MCF 10A (cell line): ENCODE results near the gene MAPKAP1. TPM values are rescaled to one million over a fixed set of nuclear protein-coding genes. Genes with fewer than 3 reads are reported as not detected.

ENCODE experiments used
- BruUV-seq: library from RNA; stranded (reverse); fragments of 400-500 nt; replicated peaks from 2 replicates; lab custom pipeline; 2021; lab: Mats Ljungman, UMichigan
- CTCF ChIA-PET: fragments of 300-600 bp; sonication (Branson Sonifier 250); formaldehyde crosslinking; extraction: SDS; loops from one replicate; lab custom pipeline; 2021; ENCODE audit warnings: antibody characterized with exemption, inconsistent platforms; lab: Yijun Ruan, JAX
- POLR2A ChIA-PET: fragments of 300-600, 350-650 bp; sonication (Branson Sonifier 250); formaldehyde crosslinking; extraction: SDS; loops from one replicate; lab custom pipeline; 2020; ENCODE audit warnings: antibody characterized with exemption, inconsistent platforms; lab: Yijun Ruan, JAX
- DNase-seq: peaks from one replicate; pipeline ENCODE4 v3.0.0-alpha.2; 2018; ENCODE audit not compliant: unreplicated experiment
- H3K27ac Mint-ChIP-seq: one replicate; pipeline ENCODE4 v1.8.0; 2022; ENCODE audit warnings: mild to moderate bottlenecking, low read depth, mixed read lengths; ENCODE audit not compliant: unreplicated experiment
- H3K27me3 Mint-ChIP-seq: one replicate; pipeline ENCODE4 v1.8.0; 2022; ENCODE audit warnings: mixed read lengths; ENCODE audit not compliant: insufficient read depth, unreplicated experiment
- H3K36me3 Mint-ChIP-seq: one replicate; pipeline ENCODE4 v1.8.0; 2022; ENCODE audit warnings: mild to moderate bottlenecking, moderate library complexity, mixed read lengths; ENCODE audit not compliant: insufficient read depth, unreplicated experiment
- H3K4me1 Mint-ChIP-seq: one replicate; pipeline ENCODE4 v1.8.0; 2022; ENCODE audit warnings: mixed read lengths; ENCODE audit not compliant: insufficient read depth, unreplicated experiment
- H3K4me3 Mint-ChIP-seq: one replicate; pipeline ENCODE4 v1.8.0; 2022; ENCODE audit warnings: mild to moderate bottlenecking, moderate library complexity, mixed read lengths; ENCODE audit not compliant: unreplicated experiment
- H3K9me3 Mint-ChIP-seq: one replicate; pipeline ENCODE4 v1.8.0; 2022; ENCODE audit warnings: mixed read lengths; ENCODE audit not compliant: unreplicated experiment
- intact Hi-C: fragments of 100-400 bp; cut with micrococcal nuclease; formaldehyde crosslinking; loops from 2 replicates; pipeline ENCODE4 v1.14.1; 2022
- total RNA-seq: library from RNA; stranded (reverse); gene quantifications from 2 replicates; pipeline ENCODE4 v1.2.3, GENCODE V29; 2022
- TF ChIP-seq, protein P1 (sequence below): fragments of 200-600 bp; IDR thresholded peaks from one replicate; pipeline ENCODE4 v1.8.0; 2022; ENCODE audit warnings: antibody characterized with exemption, mild to moderate bottlenecking; ENCODE audit not compliant: unreplicated experiment

The MAPKAP1 gene
- total RNA-seq, 1 experiment from 2014 or later: 74.9 TPM

DNA sequence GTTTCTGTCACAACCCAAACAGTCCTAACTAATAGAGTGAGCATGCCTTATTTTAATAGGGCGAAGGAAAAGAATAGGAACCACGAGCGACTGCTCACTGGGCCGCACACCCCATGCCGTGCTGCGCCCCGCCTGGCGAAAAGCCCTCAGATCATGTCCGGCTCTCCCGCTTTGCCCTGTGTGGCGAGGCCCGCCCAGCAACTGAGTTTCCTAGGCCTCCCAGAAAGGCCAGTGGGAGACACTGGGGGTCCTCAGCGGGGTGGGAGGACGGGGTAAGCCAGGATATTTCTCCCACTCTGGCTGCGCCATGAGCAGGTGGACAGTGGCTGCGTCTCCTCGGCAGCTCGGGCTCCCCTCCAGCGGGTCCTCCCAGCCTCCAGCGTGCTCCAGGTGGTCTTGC, 307.3 kb downstream of the MAPKAP1 start:
- Mint-ChIP-seq H3K36me3 (peaks cover 6% of the 10 kb centered on the region), H3K4me1 (no peaks in the 10 kb centered on the region), H3K27ac (no peak overlapping the region), H3K9me3 (no peaks in the 10 kb centered on the region), H3K4me3 (no peak overlapping the region), H3K27me3 (no peaks in the 10 kb centered on the region)
- no peak for DNase-seq
- intact Hi-C loops: no loop called here
- BruUV-seq: no TSS peak
- ChIA-PET CTCF (interaction anchor here (0.6 to 1.6 kb wide), 4 partner anchors 8 to 1107 kb away, joined by 3 to 5 read pairs (median 4); no protein-coding TSS in a partner anchor), POLR2A (interaction anchor here (0.7 kb wide), 1 partner anchor 30 kb away, joined by 3 read pairs; no protein-coding TSS in a partner anchor)
- TF ChIP-seq, protein P1, sequence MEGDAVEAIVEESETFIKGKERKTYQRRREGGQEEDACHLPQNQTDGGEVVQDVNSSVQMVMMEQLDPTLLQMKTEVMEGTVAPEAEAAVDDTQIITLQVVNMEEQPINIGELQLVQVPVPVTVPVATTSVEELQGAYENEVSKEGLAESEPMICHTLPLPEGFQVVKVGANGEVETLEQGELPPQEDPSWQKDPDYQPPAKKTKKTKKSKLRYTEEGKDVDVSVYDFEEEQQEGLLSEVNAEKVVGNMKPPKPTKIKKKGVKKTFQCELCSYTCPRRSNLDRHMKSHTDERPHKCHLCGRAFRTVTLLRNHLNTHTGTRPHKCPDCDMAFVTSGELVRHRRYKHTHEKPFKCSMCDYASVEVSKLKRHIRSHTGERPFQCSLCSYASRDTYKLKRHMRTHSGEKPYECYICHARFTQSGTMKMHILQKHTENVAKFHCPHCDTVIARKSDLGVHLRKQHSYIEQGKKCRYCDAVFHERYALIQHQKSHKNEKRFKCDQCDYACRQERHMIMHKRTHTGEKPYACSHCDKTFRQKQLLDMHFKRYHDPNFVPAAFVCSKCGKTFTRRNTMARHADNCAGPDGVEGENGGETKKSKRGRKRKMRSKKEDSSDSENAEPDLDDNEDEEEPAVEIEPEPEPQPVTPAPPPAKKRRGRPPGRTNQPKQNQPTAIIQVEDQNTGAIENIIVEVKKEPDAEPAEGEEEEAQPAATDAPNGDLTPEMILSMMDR: no peak

GRCh38 chr9:125399165-125399564, 307.8 kb downstream of the MAPKAP1 start:
- DNase-seq: no peak
- Mint-ChIP-seq H3K4me1 (no peaks in the 10 kb centered on the region), H3K27me3 (no peaks in the 10 kb centered on the region), H3K4me3 (no peak overlapping the region), H3K27ac (no peak overlapping the region), H3K36me3 (peaks cover 6% of the 10 kb centered on the region), H3K9me3 (no peaks in the 10 kb centered on the region)
- intact Hi-C loops: no loop called here
- ChIA-PET CTCF (interaction anchor here (0.6 to 1.6 kb wide), 4 partner anchors 8 to 1108 kb away, joined by 3 to 5 read pairs (median 4); no protein-coding TSS in a partner anchor), POLR2A (interaction anchor here (0.7 kb wide), 1 partner anchor 29 kb away, joined by 3 read pairs; no protein-coding TSS in a partner anchor)
- TF ChIP-seq, protein P1: no peak
- BruUV-seq: no TSS peak

DNA sequence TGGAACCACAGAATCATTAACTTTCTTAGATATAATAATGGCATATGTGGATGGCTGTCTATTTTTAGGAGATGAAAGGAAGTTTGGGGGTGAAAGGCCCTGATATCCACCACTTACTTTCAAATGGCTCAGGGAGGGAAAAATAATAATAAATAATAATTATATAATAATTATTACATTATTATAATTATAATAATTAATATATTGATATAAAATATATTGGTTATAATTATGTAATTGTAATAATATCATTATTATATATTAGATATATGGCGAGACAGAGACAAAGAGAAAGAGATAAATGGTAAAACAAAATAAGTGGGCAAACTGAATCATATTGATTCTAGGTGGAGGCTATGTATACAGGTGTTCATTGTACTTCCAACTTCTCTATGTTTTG, 308.8 kb downstream of the MAPKAP1 start:
- ChIA-PET CTCF (no interaction called here), POLR2A (no interaction called here)
- DNase-seq: no peak
- H3K27me3 Mint-ChIP-seq: no peaks in the 10 kb centered on the region
- H3K27ac Mint-ChIP-seq: no peak overlapping the region
- TF ChIP-seq, protein P1: no peak
- H3K4me1 Mint-ChIP-seq: no peaks in the 10 kb centered on the region
- BruUV-seq: no TSS peak
- H3K9me3 Mint-ChIP-seq: no peaks in the 10 kb centered on the region
- intact Hi-C loops: no loop called here
- H3K36me3 Mint-ChIP-seq: peaks cover 6% of the 10 kb centered on the region
- H3K4me3 Mint-ChIP-seq: no peak overlapping the region

GRCh38 chr9:125397736-125398135, 309.3 kb downstream of the MAPKAP1 start:
- H3K9me3 Mint-ChIP-seq: no peaks in the 10 kb centered on the region
- BruUV-seq: no TSS peak
- no peak for DNase-seq
- peaks cover 6% of the 10 kb centered on the region for H3K36me3 Mint-ChIP-seq
- TF ChIP-seq, protein P1: no peak
- H3K27ac Mint-ChIP-seq: no peak overlapping the region
- ChIA-PET CTCF (no interaction called here), POLR2A (no interaction called here)
- intact Hi-C loops: no loop called here
- H3K4me3 Mint-ChIP-seq: no peak overlapping the region
- H3K4me1 Mint-ChIP-seq: no peaks in the 10 kb centered on the region
- no peaks in the 10 kb centered on the region for H3K27me3 Mint-ChIP-seq
